Occipital lobe (tissue), 2 donors: Measurements from ENCODE around the gene GLT6D1. TPM values are rescaled to one million over a fixed set of nuclear protein-coding genes. Genes with fewer than 3 reads are reported as not detected.
"Not testable (repeated sequence)": the region's sequence is repeated elsewhere in the genome, so short reads cannot be mapped to it uniquely, and the experiment has no call there.

Source experiments
- DNase-seq: peaks from one replicate; lab custom pipeline; 2025; lab: John Stamatoyannopoulos, UW
- total RNA-seq: library from RNA; depleted of rRNA; stranded (reverse); fragments of >200 nt; gene quantifications from one replicate; pipeline ENCODE4 v1.2.3, GENCODE V29; 2014

The GLT6D1 gene, protein sequence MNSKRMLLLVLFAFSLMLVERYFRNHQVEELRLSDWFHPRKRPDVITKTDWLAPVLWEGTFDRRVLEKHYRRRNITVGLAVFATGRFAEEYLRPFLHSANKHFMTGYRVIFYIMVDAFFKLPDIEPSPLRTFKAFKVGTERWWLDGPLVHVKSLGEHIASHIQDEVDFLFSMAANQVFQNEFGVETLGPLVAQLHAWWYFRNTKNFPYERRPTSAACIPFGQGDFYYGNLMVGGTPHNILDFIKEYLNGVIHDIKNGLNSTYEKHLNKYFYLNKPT
- total RNA-seq, result not detected

DNA sequence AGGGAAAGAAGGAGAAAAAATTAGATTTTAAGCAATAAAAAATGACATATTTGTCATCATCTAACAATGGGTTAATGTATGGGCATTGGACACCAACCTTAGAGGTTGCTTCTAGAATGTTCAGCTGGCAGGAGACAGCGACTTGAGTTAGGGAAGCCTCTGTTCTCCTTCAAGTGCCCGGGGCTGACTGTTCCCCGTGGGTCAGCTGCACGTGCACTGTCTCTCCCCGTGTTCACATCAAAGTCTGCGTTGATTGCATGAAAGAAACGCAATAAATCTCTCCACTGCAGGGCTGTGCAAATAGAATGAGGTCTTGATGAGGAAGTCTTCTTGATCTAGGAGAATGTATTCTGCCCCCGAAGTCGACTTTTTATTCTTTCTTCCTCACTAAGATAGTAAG lies at the start of gene GLT6D1:
Gene GLT6D1 (minus strand): TSS at position 345 of the 400 bp plus-strand sequence. CDS start 353 bp downstream, outside the sequence.
- no peak for DNase-seq

DNA sequence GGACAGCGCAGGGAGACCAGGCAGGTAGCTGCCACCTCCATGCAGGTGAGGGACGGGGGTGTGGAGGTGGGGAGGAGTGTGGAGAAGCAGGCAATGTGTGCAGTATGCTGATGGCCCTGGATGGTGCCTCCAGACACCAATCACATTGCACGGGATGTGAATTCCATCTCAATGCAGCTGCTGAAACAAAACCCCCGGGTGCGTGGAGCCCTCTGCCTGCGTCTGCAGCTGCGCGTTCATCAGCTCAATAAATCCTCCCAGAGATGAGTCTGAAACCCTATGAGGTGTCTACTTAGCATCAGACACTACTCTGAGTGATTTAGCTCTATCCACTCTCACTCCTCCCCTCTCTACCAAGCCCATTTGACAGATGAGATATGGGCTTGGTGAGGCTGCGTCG lies 49.7 kb upstream of the GLT6D1 start:
- DNase-seq, result no peak

DNA sequence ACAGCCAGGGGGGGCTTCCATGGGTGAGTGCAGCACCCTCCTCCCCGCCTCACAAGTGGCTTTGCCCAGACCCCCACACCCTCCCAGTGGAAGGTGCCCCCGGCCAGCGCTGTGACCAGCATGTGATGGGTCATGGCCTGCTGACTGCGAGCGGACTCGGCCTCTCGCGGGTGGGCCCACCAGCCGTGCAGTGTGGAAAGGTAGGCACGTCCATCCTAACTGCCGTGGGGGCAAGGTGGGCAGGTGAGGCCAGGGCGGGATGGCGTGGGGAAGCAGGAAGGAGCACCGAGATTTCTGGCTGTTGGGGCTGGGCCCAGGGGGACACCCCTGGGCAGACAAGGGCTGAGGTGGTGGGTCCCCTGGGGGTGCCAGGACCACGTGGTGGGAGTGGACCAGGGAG lies 47.9 kb upstream of the GLT6D1 start:
- DNase-seq, result no peak

DNA sequence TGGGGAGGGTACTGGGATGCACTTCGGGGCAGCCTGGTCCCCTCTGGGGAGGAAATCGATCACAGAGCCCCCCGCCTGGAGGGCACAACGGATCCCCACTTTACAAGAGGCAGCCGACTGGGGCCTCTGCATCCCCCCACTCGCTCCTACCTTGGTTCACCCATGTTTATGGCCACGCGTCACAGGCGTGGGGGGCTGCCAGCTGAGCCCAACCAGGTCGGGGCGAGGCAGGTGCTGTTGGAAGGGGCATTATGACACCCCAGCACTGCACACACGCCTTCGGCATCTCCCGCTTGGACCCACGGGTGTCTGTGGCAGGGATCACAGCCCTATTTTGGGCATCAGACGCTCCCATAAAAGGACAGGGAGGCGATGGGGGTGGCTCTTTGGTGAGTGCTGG lies 45.4 kb upstream of the GLT6D1 start:
- DNase-seq, result no peak

DNA sequence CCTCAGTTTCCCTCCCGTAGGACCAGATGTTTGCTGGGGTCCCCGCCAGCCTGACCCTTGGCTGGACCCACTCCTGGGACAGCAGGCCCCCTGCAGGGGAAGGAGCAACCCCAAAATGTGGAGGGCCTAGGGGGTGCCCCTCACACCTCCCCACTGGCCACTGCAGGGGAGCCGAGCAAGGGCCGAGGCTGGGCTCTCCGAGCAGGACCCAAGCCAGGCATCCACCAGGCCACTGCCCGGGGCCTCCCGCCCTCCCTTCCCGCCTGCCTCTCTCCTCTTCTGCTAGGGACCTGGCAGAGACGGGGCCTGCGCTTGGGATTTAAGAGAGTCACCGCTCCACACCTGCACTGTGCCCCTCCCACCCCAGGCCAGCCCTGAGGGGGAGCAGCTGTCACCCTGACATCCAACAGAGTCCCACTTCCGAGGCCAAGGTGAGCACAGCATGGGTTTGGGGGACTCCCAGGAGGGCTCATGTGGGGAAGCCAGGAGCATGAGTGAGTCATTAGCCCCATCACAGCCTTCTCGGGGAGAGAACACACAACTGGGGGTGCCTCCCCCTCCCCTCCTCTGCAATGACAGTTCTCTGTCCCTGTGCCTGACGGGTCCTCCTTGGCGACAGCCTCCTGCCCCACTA lies 44.2 kb upstream of the GLT6D1 start:
- DNase-seq, result no peak

DNA sequence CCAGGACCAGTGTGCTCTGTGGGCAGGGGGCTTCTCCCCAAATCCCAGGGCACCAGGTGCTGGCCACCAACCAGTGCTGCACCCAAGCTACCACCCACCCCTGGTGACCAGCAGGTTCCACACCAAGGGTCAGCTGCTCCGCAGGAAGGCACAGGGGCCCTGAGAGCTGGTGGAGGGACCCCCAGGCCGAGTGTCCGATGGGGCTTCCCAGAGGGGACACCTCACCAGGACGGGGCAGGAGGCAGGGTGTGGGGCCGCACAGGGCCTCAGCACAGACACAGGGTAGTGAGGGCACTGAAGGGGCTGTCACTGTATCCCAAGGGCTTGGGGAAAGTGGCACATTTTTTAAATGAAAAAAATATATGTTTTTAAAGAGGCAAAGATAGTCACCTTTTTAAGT lies 41.8 kb upstream of the GLT6D1 start:
- no peak for DNase-seq

DNA sequence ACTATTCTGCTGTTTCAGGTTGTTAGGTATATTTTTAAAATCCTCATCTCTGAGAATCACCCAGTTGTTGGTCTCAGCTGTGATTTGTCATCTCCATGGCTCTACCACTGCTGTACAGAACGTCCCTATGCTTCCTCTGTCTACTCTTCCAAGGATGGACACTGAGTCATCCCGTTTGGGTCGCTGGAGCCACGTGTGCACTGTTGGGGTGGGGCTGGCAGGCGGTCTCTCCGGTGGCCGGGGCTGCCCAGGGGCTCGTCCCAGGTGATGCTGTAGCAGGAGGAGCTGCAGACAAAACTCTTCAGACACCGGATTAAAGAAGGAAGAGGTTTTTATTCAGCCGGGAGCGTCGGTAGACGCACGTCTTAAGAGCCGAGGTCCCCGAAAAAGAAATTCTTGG lies 40.7 kb upstream of the GLT6D1 start:
- no peak for DNase-seq

DNA sequence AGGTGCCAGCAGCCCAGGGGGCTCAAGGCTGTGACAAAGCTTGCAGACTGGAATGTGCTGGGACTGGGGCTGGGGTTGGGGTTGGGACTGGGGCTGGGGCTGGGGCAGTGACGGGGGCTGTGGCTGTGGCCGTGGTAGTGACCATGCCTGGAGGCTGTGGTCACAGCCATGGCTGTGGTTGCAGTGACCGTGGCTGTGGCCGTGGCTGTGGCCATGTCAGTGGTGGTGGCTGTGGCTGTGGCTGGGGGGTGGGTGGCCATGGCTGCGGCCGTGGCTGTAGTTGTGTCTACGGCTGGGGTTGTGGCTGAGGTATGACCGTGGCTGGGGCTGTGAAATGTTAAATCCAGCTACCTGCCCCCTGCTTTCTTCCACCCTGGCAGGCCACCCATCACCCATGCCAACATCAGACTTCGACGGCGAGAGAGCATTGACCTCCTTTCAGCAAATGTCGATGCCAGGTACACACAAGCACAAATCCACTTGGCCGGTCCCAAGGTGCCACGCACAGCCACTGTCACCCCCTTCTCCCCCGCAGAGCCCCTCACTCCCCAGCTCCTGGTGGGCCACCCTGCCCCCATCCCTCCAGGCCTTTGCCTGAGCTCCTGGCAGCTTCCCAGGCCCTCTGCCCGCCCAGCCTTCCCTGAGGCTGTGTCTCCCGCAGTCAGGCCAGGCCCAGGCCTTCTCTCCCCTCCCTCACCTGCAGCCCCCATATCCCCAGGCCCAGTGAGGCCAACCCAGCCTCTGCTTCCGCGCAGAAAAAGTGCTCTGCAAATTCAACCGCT lies 39.1 kb upstream of the GLT6D1 start:
- no peak for DNase-seq

DNA sequence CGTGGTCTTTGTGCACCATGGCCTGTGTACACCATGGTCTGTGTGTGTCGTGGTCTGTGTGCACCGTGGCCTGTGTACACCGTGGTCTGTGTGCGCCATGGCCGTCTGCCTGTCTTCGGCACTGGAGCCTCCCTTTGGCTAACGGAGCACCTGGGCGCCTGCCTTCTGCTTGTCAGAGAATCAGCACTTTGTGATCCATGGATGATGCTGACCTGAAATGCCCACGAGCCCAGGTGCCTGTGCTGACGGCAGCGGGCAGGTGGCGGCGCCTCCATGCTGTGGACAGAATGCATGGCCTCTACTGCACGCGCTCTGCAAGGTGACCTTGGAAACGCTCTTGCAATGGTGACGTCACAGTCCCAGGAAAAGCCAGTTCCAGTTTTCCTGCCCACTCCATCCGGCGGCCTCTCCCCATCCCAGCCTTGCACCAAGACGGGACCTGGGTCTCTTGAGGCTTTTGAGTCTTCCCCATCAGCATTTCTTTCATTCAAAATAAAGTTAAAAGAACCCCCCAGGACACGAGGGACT lies 38.4 kb upstream of the GLT6D1 start:
- no peak for DNase-seq

DNA sequence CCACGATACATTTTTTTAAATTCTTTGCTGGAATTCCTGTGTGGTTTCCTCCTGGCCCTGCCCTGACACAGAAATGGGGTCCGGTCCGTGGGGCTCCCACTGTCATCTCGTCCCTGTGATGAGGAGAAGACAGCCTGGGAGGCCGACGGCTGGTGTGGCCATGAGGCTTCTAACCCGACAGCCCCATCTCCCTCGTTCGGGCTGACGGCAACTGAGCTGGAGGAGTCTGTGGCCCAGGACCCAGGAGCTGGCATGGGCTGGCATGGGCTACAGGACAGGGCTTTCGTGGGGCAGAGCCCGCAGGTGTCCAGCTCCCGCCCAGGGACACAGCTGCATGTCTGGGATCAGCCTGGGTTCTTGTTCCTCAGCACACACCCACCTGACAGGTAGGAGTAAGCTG lies 37.6 kb upstream of the GLT6D1 start:
- DNase-seq, result no peak

DNA sequence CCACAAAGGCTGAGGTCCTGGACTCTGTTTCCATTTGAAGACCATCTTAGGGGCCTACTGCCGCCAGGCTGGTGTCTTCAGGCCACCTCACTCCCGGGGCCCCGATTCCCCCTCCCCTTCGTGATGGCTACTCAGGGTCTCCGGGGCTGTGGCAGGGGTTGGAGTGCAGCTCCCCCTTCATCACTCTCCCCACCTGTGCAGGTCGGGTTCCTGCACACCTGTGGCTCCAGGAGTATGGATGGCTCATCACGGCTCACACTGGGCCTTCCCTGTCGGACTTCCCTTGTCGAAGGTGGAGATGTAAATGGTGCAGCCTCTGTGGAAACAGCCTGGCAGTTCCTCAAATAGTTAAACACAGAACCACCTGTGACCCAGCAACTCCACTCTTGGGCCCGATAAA lies 35.6 kb upstream of the GLT6D1 start:
- no peak for DNase-seq

DNA sequence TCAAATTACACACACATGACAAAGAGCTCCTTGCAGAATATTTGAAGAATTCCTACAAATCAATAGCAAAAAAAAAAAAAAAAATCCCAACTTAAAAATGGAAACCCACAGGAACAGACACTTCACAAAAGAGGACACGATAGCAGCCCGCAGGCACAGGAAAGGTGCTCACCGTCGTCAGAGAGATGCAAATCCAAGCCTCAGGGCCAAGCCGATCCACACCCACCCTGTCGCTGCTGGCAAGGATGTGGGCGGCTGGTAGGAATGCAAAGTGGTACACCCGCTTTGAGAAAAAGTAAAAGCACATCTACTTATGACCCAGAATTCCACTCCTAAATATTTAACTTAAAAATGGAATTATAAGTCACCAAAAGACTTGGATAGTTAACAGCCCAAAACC lies 34.6 kb upstream of the GLT6D1 start:
- DNase-seq, result no peak

DNA sequence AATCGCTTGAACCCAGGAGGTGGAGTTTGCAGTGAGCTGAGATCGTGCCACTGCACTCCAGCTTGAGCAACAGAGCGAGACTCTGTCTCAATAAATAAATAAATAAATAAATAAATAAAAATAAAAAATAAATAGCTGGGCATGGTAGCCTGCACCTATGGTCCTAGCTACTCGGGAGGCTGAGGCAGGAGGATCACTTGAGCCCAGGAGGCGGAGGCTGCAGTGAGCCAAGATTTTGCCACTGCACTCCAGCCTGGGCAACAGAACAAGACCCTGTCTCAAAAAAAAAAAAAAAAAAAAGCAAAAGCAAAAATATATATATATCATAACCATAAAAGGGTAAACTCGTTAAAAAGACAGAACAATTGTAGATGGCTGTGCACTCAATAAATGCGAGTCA lies 33.4 kb upstream of the GLT6D1 start:
- not testable (repeated sequence) for DNase-seq

DNA sequence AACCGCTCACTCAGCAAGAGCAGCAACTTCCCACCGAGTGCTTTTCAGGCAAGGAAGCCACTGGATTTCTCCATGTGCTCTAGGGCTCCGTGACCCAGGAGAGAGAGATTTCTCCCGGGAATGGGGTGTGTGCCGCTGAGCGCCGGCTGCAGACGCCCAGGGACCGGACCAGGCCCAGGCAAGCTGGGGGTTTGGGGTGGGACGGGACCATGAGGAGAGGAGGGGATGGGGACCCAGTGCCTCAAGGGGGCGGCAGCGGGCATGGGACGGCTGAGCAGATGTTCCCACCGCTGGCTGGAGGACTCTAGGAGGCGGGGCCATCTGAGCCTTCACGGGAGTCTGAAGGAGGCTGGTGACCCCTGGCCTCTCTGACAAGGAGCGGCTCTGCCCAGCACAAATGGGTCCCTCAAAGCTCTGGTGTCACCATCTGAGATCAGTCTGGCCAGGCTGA lies 32.3 kb upstream of the GLT6D1 start:
- DNase-seq, result no peak

DNA sequence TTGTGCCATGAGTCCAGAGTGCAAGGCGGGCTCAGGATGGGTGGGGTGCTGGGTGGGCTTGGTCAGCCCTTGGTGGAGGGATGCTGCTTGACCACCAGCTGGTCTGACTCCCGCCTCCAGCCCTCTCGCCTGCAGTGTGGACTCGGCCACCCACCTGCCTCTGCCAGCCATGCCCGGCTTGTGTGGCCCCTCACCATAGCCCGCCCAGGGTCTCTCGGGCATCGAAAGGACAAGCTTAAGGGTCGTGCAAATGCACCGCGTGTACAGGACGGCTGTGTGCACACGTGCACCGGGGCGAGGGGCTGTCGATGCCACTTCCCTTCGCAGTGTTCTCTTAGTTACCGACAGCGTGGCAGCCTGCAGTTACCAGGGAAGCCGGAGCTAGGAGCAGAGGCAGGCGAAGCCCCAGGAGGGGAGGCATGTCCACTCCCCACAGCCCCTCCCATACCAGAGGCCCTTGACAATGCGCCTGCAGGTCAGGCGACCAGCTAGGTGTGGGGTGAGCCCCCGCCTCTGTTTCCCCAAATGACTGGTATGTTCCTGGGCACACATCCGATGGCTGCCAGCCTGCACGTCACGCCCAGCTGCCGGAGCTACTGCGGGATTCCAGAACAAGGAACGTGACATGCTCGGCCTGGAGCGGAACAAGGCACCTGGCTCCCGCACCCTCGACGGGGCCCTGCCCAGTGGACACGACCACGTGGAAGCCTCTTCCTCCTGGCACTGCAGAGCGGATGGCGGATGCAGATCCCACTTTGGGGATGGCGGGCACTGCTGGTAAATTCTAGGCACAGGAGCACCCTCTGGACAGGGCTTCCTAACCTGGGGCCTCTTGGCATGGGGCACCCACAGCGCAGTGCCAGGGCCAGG lies 31.6 kb upstream of the GLT6D1 start:
- no peak for DNase-seq

DNA sequence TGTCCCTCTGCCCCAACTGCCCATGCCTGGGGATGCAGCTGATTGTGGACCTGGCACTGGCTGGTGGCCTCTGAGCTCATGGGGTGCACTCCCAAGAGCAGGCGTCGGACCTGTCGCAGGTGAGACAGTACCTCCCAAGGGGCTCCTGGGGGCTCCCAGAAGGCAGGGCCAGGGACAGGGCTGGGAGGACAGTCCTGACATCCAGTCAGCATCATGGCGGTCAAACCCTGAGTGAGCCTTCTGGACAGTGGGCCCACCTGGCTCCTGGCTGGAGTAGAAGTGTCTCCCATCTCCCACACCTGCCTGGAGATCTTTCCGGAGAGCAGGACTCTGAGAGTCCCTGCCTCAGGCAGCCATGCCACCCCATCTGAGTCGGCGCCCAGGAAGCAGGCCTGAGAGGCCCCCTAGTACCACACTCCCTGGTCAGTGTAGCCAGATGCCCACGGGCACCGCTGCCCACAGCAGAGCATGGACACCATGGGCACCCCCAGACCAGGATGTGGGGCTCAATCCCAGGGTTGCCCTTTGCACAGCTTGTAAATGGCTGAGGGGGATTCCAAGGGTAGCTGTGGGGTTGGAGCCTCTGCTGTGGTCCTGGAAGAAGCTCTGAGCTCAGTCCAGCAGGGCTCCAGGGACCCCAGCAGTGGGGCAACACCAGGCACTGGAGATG lies 30.4 kb upstream of the GLT6D1 start:
- no peak for DNase-seq

DNA sequence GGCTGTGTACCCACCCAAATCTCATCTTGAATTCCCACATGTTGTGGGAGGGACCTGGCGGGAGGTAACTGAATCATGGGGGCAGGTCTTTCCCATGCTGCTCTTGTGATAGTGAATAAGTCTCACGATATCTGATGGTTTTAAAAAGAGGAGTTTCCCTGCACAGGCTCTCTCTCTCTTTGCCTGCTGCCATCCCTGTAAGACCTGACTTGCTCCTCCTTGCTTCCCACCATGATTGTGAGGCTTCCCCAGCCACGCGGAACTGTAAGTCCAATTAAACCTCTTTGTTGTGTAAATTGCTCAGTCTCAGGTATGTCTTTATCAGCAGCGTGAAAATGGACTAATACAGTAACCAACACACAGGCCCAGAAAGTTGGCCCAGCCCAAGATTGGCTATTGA lies 29.7 kb upstream of the GLT6D1 start:
- DNase-seq, result not testable (repeated sequence)

DNA sequence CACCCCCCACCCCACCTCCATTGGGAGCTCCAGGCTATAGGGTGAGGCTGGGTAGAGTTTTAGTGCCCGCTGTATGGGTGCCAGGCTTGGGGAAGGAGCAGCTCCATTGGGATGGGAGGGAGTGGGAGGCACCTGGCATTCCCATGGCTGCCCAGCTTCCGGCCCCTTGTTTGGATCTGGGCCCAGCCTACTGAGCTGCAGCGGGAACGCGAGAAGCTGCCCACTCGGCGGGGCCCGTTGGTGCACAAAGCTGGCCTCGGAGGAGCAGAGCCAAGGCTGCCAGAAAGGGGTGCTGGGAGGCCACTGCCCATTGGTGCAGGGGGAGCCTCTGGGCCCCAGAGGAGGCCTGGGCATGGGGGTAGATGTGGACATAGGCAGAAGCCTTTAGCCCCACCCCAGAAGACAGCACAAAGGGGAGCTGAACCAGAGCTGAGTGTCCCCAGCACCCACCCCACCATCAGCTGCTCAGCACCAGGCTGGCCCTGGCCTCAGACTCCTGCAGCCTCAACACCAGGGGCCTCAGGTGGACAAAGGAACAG lies 28.2 kb upstream of the GLT6D1 start:
- DNase-seq, result no peak

DNA sequence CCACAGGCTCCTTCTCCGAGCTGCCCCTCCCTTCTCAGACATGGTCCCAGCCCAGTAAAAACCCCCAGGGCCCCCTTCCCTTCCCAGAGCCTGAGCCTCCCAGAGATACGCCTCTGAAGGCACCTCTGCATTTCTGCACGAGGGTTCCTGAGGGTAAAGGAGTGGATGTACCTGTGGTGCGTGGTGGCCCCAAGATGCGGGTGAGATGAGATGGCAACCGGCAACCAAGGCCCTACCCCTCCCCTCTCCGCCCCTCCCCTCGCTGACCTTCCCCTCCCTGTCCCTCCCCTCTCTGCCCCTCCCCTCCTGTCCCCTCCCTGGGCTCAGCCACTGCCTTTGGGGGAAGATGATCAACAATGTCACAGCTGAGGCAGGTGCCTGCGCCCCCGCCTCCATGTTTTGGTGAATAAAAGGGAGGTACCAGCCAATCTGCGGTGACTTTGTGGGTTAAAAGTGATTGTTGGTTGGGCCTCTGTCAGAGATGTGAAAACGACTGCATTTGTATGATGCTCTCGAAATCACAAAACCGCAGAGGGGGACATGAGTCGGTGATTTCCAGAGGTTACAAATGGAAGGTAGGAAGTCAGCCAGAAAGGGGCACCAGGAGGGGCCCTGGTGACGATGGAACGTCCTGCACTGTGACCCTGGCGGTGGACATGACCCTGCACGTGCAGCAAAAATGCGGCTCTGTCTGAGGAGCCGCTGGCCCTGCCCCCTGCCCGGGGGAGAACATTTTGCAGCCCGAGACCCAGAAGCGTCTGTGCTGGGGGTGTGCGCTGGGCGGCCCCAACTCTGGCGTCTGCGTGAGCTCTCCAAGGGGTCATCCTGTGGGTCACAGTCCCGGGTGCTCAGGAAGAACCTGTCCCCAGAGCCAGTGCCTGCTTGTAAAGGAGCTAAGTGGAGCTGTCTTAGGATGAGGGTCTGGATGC lies 27.5 kb upstream of the GLT6D1 start:
- DNase-seq, result no peak
